Measurements from ENCODE around the gene DCST2. TPM values are rescaled to one million over a fixed set of nuclear protein-coding genes. Genes with fewer than 3 reads are reported as not detected.
"Not testable (repeated sequence)": the region's sequence is repeated elsewhere in the genome, so short reads cannot be mapped to it uniquely, and the experiment has no call there.

Gene DCST2
- total RNA-seq, 2 experiments from 2014 or later: 0.09 to 0.29 TPM

GRCh38 chr1:155000726-155001424, 32.7 kb downstream of the DCST2 start:
- ATAC-seq (peak; percentile 67), DNase-seq (peak; percentile 91)
- H3K9me3 Mint-ChIP-seq (ENCODE audit: low read depth): no peaks in the 10 kb centered on the region
- H3K36me3 Mint-ChIP-seq: peaks cover 3% of the 10 kb centered on the region
- peak overlapping the region; percentile 98 for H3K4me3 Mint-ChIP-seq
- H3K4me1 Mint-ChIP-seq: peaks cover 47% of the 10 kb centered on the region
- CTCF ChIA-PET: interaction anchor here (0.8 to 13.5 kb wide), 16 partner anchors 14 to 85 kb away, joined by 3 to 212 read pairs (median 8); partner anchors contain the start of genes ADAM15, CKS1B, EFNA4 and FLAD1
- peak overlapping the region; percentile 97 for H3K27ac Mint-ChIP-seq
- no peaks in the 10 kb centered on the region for H3K27me3 Mint-ChIP-seq

- CTCF ChIA-PET: interaction anchor here (0.8 to 13.5 kb wide), 19 partner anchors 8 to 441 kb away, joined by 3 to 212 read pairs (median 9); partner anchors contain the start of genes CKS1B, FLAD1, PBXIP1 and PMVK
- Mint-ChIP-seq H3K27me3 (no peaks in the 10 kb centered on the region), H3K9me3 (ENCODE audit: low read depth) (no peaks in the 10 kb centered on the region), H3K4me3 (peak overlapping the region; percentile 98), H3K27ac (peak overlapping the region; percentile 97), H3K4me1 (peaks cover 42% of the 10 kb centered on the region), H3K36me3 (peaks cover 3% of the 10 kb centered on the region)
- DNase-seq: no peak
- ATAC-seq: no peak
Observed at GRCh38 chr1:155000411-155000725, 33.2 kb downstream of the DCST2 start.

GRCh38 chr1:154999571-155000410, 33.8 kb downstream of the DCST2 start:
- Mint-ChIP-seq H3K9me3 (ENCODE audit: low read depth) (no peaks in the 10 kb centered on the region), H3K36me3 (peaks cover 3% of the 10 kb centered on the region), H3K4me1 (peaks cover 38% of the 10 kb centered on the region), H3K4me3 (peak overlapping the region; percentile 98), H3K27ac (peak overlapping the region; percentile 89), H3K27me3 (no peaks in the 10 kb centered on the region)
- DNase-seq (peak; percentile 69), ATAC-seq (no peak)
- CTCF ChIA-PET: interaction anchor here (0.8 to 13.5 kb wide), 30 partner anchors 9 to 440 kb away, joined by 3 to 212 read pairs (median 5); partner anchors contain the start of genes ADAM15, CKS1B, FLAD1 and PBXIP1

GRCh38 chr1:154998818-154999570, 34.6 kb downstream of the DCST2 start:
- DNase-seq (peak; percentile 84), ATAC-seq (peak; percentile 3)
- CTCF ChIA-PET: interaction anchor here (0.7 to 13.5 kb wide), 27 partner anchors 9 to 439 kb away, joined by 3 to 212 read pairs (median 5); partner anchors contain the start of genes ADAM15, CKS1B, FLAD1 and PBXIP1
- H3K36me3 Mint-ChIP-seq: peaks cover 3% of the 10 kb centered on the region
- peak overlapping the region; percentile 89 for H3K27ac Mint-ChIP-seq
- H3K9me3 Mint-ChIP-seq (ENCODE audit: low read depth): no peaks in the 10 kb centered on the region
- H3K27me3 Mint-ChIP-seq: no peaks in the 10 kb centered on the region
- H3K4me3 Mint-ChIP-seq: peak overlapping the region; percentile 71
- peaks cover 30% of the 10 kb centered on the region for H3K4me1 Mint-ChIP-seq

GRCh38 chr1:154998201-154998780, 35.3 kb downstream of the DCST2 start:
- Mint-ChIP-seq H3K4me3 (no peak overlapping the region), H3K9me3 (ENCODE audit: low read depth) (no peaks in the 10 kb centered on the region), H3K27ac (no peak overlapping the region), H3K27me3 (no peaks in the 10 kb centered on the region), H3K36me3 (no peaks in the 10 kb centered on the region), H3K4me1 (peaks cover 27% of the 10 kb centered on the region)
- DNase-seq: no peak
- CTCF ChIA-PET: interaction anchor here (0.7 to 13.5 kb wide), 21 partner anchors 8 to 439 kb away, joined by 3 to 212 read pairs (median 8); partner anchors contain the start of genes CKS1B, FLAD1, PBXIP1 and PMVK
- ATAC-seq: no peak

GRCh38 chr1:154996966-154997701, 36.4 kb downstream of the DCST2 start:
- Mint-ChIP-seq H3K4me3 (no peak overlapping the region), H3K4me1 (peaks cover 27% of the 10 kb centered on the region), H3K9me3 (ENCODE audit: low read depth) (no peaks in the 10 kb centered on the region), H3K27me3 (no peaks in the 10 kb centered on the region), H3K27ac (peak overlapping the region; percentile 47), H3K36me3 (no peaks in the 10 kb centered on the region)
- no peak for ATAC-seq
- CTCF ChIA-PET: interaction anchor here (0.9 to 13.5 kb wide), 8 partner anchors 12 to 64 kb away, joined by 3 to 212 read pairs (median 6); partner anchors contain the start of genes CKS1B, FLAD1 and PBXIP1
- no peak for DNase-seq

GRCh38 chr1:154995301-154995983, 38.1 kb downstream of the DCST2 start:
- peaks cover 27% of the 10 kb centered on the region for H3K4me1 Mint-ChIP-seq
- H3K27ac Mint-ChIP-seq; ATAC-seq; H3K4me3 Mint-ChIP-seq; H3K9me3 Mint-ChIP-seq (ENCODE audit: low read depth); DNase-seq; H3K27me3 Mint-ChIP-seq; H3K36me3 Mint-ChIP-seq: not testable (repeated sequence)
- CTCF ChIA-PET: interaction anchor here (0.7 to 13.5 kb wide), 10 partner anchors 10 to 1037 kb away, joined by 3 to 212 read pairs (median 5); partner anchors contain the start of genes ADAM15, CKS1B, FLAD1 and PYGO2

GRCh38 chr1:154994591-154994990, 39.0 kb downstream of the DCST2 start:
- ATAC-seq (no peak), DNase-seq (no peak)
- Mint-ChIP-seq H3K27me3 (no peaks in the 10 kb centered on the region), H3K9me3 (ENCODE audit: low read depth) (no peaks in the 10 kb centered on the region), H3K4me1 (peaks cover 22% of the 10 kb centered on the region), H3K4me3 (no peak overlapping the region), H3K27ac (no peak overlapping the region), H3K36me3 (peaks cover 4% of the 10 kb centered on the region)
- CTCF ChIA-PET: interaction anchor here (0.7 to 13.5 kb wide), 13 partner anchors 9 to 1037 kb away, joined by 3 to 212 read pairs (median 4); partner anchors contain the start of genes ADAM15, FLAD1, PBXIP1 and PYGO2

GRCh38 chr1:154994269-154994587, 39.4 kb downstream of the DCST2 start:
- CTCF ChIA-PET: interaction anchor here (0.5 to 13.5 kb wide), 13 partner anchors 9 to 325 kb away, joined by 3 to 212 read pairs (median 4); partner anchors contain the start of genes ADAM15, FLAD1, PBXIP1 and PYGO2
- no peaks in the 10 kb centered on the region for H3K27me3 Mint-ChIP-seq

GRCh38 chr1:154993572-154994268, 39.9 kb downstream of the DCST2 start, which contains the start of gene LENEP:
Gene LENEP (plus strand): TSS chr1:154993586. CDS start chr1:154993608, 22 bp downstream.
- Mint-ChIP-seq H3K9me3 (ENCODE audit: low read depth) (no peaks in the 10 kb centered on the region), H3K27ac (no peak within 1 kb of the TSS), H3K27me3 (no peaks in the 10 kb centered on the region), H3K4me3 (no peak within 1 kb of the TSS), H3K36me3 (peaks cover 7% of the 10 kb centered on the region), H3K4me1 (peaks cover 21% of the 10 kb centered on the region)
- DNase-seq: no peak
- CTCF ChIA-PET: interaction anchor here (0.5 to 13.5 kb wide), 16 partner anchors 8 to 324 kb away, joined by 3 to 212 read pairs (median 4); partner anchors contain the start of genes ADAM15, FLAD1, PBXIP1 and PYGO2
- no peak for ATAC-seq

More at GRCh38 chr1:154994269-154994587, 39.4 kb downstream of the DCST2 start:
- no peak overlapping the region for H3K4me3 Mint-ChIP-seq
- no peak for DNase-seq
- ATAC-seq: no peak
- no peak overlapping the region for H3K27ac Mint-ChIP-seq
- H3K36me3 Mint-ChIP-seq: peaks cover 4% of the 10 kb centered on the region
- H3K9me3 Mint-ChIP-seq (ENCODE audit: low read depth): no peaks in the 10 kb centered on the region
- H3K4me1 Mint-ChIP-seq: peaks cover 23% of the 10 kb centered on the region

Data from activated CD8-positive, alpha-beta memory T cell treated with anti-CD3 and anti-CD28 coated beads, Interleukin-2, amount 10 ng/mL, durations not matched to agents 7 days and 5 days (primary cell).